Transverse colon (tissue), 3 donors: ENCODE results near the gene SLC35B2.
A peak's percentile ranks its signal among the peaks of the same experiment; 100 is the strongest.

Source experiments
- EP300 ChIP-seq: sonication (generic); formaldehyde crosslinking; IDR thresholded peaks from one replicate; pipeline ENCODE4 v1.6.1; 2017; ENCODE audit warnings: antibody characterized with exemption, low read depth
- TF ChIP-seq, protein P1 (sequence below), 5 experiments: fragments of 200-600 bp in 3 of 5; fragments of 450-650 bp in 2 of 5; sonication (generic) in 3 of 5; IDR thresholded peaks; 1 replicate in 2 of 5; 2 replicates in 3 of 5; pipeline ENCODE4 v1.5.1; 2016 to 2017; ENCODE audit warnings: antibody characterized with exemption in 5 of 5, inconsistent platforms in 3 of 5, mild to moderate bottlenecking in 2 of 5, moderate library complexity in 1 of 5

- TF ChIP-seq, protein P1, sequence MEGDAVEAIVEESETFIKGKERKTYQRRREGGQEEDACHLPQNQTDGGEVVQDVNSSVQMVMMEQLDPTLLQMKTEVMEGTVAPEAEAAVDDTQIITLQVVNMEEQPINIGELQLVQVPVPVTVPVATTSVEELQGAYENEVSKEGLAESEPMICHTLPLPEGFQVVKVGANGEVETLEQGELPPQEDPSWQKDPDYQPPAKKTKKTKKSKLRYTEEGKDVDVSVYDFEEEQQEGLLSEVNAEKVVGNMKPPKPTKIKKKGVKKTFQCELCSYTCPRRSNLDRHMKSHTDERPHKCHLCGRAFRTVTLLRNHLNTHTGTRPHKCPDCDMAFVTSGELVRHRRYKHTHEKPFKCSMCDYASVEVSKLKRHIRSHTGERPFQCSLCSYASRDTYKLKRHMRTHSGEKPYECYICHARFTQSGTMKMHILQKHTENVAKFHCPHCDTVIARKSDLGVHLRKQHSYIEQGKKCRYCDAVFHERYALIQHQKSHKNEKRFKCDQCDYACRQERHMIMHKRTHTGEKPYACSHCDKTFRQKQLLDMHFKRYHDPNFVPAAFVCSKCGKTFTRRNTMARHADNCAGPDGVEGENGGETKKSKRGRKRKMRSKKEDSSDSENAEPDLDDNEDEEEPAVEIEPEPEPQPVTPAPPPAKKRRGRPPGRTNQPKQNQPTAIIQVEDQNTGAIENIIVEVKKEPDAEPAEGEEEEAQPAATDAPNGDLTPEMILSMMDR (IDR thresholded peaks at IDR 0.05), result peak; percentile 56 to 76 (median 70)
- no peak for TF ChIP-seq EP300
Measured at GRCh38 chr6:44304282-44305199, 47.2 kb upstream of the SLC35B2 start.
